ENCODE results near the gene RNASE7. TPM values are rescaled to one million over a fixed set of nuclear protein-coding genes. Genes with fewer than 3 reads are reported as not detected.

The RNASE7 gene
- total RNA-seq, 1 donor from 2014 or later = 22.1 TPM

DNA sequence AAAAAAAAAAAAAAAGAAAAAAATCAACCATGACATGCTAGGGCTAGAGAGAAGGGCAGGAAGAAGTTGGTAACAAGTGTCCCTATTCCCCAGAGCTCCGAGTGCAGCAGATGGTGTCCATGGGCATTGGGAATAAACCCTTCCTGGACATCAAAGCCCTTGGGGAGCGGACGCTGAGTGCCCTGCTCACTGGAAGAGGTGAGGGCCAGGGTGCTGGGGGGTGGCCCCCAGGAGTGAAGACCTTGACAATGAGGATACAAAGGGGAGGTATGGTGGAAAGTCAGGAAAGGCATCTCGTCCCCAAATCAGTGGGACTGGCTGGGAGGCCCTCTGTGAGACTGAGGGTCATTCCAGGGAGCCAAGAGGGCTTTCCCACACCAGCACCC, 44.7 kb downstream of the RNASE7 start:
- DNase-seq (ENCODE audit: low spot score) = no peak

DNA sequence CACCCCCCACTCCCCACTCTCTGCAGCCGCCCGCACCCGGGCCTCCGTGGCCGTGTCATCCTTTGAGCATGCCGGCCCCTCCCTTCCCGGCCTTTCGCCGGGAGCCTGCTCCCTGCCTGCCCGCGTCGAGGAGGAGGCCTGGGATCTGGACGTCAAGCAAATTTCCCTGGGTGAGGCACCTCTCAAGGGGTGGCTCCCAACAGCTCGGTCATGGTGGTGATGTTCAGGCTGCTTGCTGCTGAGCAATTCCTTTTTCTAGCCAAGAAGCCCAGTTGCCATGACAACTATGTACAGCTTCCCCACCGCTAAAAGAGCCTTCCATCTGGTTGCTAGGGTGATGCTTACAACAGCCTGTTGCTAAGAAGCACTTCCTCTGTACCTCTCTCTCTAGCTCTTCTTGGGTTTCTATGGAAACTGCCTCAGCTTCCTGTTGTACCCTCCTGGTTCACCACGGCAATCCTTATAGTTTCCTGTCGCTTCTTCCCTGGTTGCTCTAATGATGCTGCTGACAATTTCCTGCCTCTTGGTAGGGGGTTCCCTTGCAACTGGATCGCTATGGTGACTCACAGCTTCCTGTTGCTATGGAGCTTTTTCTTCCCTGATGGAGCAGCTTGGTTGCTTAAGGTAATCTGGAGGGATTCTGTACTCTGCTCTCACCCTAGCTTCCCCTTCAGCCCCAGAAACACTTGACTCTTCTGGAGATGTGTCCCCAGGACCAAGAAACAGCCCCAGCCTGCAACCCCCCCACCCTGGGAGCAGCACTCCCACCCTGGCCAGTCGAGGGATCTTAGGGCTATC, 45.3 kb downstream of the RNASE7 start:
- DNase-seq (ENCODE audit: low spot score) = no peak

DNA sequence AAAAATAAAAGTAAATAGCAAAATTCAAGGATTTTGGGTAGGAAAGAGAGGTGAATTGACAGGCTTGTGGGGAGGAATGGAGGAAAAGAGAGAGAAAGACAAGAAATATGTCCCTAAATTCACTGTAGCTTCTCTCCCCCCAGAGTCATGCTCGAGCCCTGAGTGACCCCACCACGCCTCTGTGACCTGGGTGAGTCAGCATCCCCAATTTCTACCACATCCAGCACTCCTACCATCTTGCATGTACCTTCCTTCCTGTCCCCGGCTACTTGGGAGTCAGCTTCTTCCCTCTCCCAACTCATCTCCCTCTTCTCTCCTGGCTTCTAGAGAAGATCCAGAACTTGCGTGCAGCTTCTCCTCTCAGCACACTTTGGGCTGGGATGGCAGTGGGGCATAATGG, 46.5 kb downstream of the RNASE7 start:
- no peak for DNase-seq (ENCODE audit: low spot score)

DNA sequence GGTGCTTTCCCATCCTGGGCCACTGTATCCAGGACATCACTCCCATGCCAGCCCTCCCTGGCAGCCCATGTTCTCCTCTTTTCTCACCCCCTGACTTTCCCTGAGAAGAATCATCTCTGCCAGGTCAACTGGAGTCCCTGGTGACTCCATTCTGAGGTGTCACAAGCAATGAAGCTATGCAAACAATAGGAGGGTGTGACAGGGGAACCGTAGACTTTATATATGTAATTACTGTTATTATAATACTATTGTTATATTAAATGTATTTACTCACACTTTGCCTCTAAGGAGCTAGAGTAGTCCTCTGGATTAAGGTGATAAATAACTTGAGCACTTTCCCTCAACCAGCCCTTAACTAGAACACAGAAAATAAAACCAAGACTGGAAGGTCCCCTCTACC, 47.1 kb downstream of the RNASE7 start:
- no peak for DNase-seq (ENCODE audit: low spot score)

DNA sequence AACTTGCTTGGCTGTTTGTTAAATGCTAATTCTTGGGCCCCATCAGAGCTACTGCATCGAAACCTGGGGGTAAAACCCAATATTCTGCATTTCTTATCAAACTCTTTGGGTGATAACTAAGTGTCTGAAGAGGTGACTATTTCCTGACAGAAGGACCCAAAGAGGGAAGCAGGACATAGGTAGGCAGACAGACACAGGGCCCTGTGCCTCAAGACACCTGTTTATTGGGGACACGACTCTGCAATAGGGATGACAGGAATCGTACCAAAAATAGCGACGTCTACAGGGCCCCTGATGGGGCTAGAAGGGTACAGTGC, 47.7 kb downstream of the RNASE7 start:
- DNase-seq (ENCODE audit: low spot score) = no peak

DNA sequence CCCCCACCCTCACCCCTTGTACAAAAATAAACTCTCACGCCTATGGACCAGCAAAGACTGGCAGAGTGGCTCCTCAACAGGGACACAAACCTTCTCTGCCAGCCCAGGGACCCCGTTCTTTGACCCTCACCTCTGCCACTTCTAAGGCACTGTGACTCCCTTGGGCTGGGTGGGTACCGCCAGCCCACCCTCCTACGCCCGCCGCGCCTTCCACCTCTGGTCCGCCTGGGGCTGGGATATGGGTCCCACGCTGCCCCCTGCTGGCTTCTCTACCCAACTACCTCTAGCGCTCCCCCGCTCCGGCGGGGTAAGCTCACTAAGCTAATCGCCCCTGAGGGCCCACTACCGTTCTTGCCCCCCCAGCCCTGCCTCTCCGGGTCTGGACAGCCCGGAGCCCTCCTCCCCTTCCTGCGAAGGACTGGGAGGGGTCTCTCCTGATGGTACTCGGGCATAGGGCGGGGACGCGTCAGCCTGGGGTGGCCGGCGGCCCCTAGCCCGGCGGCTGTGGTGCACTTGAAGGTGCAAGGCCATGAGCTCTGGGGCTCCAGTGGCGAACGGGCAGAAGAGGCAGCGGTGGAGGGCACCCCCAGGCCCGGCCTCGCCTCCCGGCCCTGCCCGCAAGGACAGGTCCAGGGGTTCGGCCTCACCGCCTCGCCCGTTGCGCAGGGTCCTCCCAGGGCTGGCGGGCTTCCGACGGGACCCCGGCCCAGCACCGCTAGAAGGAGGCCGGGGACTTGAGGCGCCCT, 48.2 kb downstream of the RNASE7 start:
- DNase-seq (ENCODE audit: low spot score) = no peak

DNA sequence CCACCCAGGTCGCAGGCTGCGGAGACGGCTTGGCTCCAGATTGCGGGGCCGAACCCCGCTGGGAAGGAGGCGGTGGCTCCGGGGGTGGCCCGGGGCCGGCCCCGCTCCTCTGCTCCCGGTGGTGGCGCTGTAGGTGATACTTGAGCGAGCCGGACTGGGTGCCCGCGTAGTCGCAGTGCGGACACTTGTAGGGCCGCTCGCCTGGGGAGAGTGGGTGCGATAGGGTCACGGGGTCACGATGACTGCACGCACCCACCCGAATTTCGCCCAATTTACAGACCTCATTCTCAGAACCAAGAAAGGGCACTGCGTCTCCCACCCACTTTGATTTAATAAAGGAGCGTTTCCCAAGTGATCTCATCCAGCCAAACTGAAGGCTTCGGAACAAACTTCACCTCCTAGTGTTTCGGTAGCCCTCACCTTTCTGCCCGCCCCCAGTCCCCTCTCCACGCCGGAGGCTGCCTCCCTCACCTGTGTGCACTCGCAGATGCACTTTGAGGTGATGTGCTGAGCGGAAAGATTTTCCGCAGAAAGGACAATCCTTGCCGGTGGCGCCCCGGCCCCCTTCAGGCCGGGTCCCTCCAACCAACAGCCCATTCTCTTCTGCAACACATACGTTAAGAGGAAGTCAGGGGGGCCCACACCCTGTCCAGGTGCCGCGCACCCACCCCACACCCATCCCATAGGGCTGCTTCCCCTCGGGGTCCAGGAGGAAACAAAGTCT, 48.9 kb downstream of the RNASE7 start:
- DNase-seq (ENCODE audit: low spot score) = no peak

DNA sequence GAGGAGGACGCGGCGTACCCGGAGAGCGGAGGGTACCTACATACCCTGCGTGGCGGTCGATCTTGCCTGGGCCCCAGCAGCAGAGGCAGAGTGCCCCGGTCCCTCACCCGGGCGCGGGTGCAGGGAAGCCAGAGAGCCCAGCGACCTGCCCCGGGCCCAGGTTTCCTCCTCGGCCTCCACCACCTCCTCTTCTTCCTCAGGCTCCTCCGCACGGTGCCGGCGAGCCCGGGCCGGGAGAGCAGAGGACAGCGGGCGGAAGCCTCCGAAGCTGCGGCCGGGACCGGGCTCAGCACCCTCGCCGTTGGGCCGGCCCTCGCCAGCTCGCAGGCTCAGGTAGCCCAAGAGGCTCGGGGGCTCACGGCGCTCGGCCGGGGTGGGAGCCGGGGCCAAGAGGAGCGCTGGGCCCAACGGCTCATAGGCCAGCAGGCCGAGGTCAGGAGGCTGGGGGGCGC, 49.7 kb downstream of the RNASE7 start:
- no peak for DNase-seq (ENCODE audit: low spot score)

DNA sequence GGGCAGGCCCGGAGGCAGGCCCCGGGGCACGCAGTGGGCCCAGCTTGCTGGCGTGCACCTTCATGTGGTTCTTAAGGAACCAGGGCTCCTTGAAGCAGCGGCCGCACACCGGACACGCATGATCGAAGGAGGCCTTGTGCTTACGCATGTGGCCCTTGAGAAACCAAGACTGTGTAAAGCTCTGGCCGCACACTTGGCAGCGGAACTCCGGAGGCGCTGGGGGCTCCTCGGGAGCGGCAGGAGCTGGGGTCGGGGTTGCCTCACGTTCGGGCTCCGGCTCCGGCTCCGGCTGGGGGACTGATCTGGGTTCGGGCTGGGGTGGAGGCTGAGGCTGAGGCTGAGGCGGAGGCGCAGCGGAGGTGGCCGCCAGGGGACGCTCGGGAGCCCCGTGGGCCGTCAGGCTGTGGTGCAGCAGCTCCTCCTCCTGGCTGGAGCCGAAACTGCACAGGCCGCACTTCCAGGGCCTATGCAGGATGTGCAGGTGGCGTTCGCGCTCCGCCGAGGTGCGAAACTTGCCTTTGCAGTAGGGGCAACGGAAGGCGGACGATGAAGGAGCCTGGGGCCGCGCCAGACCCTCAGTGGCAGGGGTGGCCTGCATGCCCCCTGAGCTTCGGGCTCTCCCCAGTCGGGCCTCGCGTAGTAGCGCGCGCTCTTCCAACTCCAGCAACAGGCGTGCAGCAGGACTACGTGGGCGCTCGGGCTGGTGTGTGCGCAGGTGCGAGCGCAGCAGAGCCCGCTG, 50.3 kb downstream of the RNASE7 start:
- peak; percentile 87 for DNase-seq (ENCODE audit: low spot score)

DNA sequence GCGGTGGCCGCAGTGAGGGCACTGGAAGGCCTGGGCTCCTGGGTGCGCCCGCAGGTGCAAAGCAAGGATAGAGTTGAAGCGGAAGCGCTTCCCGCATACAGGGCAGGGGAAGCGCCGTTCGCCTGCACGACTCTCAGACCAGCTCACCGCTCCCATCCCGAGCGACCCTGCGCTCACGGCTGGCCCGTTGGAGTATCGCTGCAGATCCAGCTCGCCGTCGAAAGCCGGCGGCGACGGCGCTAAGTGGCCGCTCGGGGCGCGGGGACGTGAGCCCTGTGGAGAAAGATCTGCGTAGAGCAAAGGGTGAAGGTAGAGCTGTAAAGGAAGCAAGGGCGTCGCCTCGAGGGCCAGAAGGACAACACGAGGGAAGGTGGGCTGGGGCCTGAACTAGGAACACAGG, 50.9 kb downstream of the RNASE7 start:
- no peak for DNase-seq (ENCODE audit: low spot score)

Other genes starting within 250 kb of the RNASE7 start
- 609 TPM for gene RNASE1, start 239.5 kb upstream of the RNASE7 start, total RNA-seq
- gene RNASE3, start 151.0 kb upstream of the RNASE7 start, total RNA-seq = 0.52 TPM
- gene RNASE2, start 86.9 kb upstream of the RNASE7 start, total RNA-seq = 1.8 TPM
- gene METTL17, start 52.4 kb upstream of the RNASE7 start, total RNA-seq = 57.3 TPM
- not detected for gene SLC39A2, start 43.1 kb upstream of the RNASE7 start, total RNA-seq
- gene NDRG2, start 17.3 kb upstream of the RNASE7 start, total RNA-seq = 237 TPM
- 0.81 TPM for gene TPPP2, start 12.1 kb upstream of the RNASE7 start, total RNA-seq
- 0.12 TPM for gene RNASE13, start 7.6 kb upstream of the RNASE7 start, total RNA-seq
- gene RNASE8, start 15.5 kb downstream of the RNASE7 start, total RNA-seq = not detected
- gene ARHGEF40, start 27.9 kb downstream of the RNASE7 start, total RNA-seq = 124 TPM
- 57.5 TPM for gene ZNF219, start 56.3 kb downstream of the RNASE7 start, total RNA-seq
- gene TMEM253, start 58.7 kb downstream of the RNASE7 start, total RNA-seq = 4.3 TPM
- not detected for gene OR5AU1, start 113.7 kb downstream of the RNASE7 start, total RNA-seq
- 402 TPM for gene HNRNPC, start 227.1 kb downstream of the RNASE7 start, total RNA-seq
- 0.49 TPM for gene RPGRIP1, start 237.7 kb downstream of the RNASE7 start, total RNA-seq